Astrocyte (in vitro differentiated cells and primary cell): Measurements from ENCODE around the gene ANKS1A.
"Not testable (repeated sequence)": the region's sequence is repeated elsewhere in the genome, so short reads cannot be mapped to it uniquely, and the experiment has no call there.

Source experiments
- EZH2 ChIP-seq: IDR thresholded peaks from 2 replicates; pipeline ENCODE4 v1.6.1; 2012; ENCODE audit warnings: mild to moderate bottlenecking, low read length, inconsistent platforms; ENCODE audit not compliant: insufficient read depth
- TF ChIP-seq, protein P1 (sequence below): IDR thresholded peaks from 2 replicates; pipeline ENCODE4 v1.5.1; 2011; ENCODE audit warnings: low read depth, mild to moderate bottlenecking, inconsistent platforms, low read length, moderate library complexity; ENCODE audit not compliant: insufficient read depth

DNA sequence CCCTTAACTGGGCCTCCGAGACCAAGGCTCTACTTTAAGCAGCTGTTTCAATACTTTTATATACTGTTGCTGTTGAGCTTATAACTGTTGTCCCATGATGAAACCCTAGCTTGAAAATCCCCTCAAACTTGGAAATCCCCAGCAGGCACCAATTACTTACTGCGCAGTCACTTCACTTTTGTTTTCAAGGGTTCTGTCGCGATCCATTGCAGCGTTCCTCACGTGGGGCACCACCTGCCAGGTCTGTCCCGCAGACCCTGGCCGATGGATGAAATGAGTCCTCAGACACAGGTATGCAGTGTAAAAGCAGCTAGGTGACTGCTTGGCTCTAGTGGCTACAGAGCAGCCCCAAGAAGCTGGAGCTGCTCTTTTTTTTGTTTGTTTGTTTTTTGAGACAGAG lies 218.2 kb downstream of the ANKS1A start:
- TF ChIP-seq, protein P1, sequence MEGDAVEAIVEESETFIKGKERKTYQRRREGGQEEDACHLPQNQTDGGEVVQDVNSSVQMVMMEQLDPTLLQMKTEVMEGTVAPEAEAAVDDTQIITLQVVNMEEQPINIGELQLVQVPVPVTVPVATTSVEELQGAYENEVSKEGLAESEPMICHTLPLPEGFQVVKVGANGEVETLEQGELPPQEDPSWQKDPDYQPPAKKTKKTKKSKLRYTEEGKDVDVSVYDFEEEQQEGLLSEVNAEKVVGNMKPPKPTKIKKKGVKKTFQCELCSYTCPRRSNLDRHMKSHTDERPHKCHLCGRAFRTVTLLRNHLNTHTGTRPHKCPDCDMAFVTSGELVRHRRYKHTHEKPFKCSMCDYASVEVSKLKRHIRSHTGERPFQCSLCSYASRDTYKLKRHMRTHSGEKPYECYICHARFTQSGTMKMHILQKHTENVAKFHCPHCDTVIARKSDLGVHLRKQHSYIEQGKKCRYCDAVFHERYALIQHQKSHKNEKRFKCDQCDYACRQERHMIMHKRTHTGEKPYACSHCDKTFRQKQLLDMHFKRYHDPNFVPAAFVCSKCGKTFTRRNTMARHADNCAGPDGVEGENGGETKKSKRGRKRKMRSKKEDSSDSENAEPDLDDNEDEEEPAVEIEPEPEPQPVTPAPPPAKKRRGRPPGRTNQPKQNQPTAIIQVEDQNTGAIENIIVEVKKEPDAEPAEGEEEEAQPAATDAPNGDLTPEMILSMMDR = not testable (repeated sequence)
- not testable (repeated sequence) for TF ChIP-seq EZH2
